OCI-LY3 (cell line): ENCODE data around the gene MTA1.
A peak's percentile ranks its signal among the peaks of the same experiment; 100 is the strongest.

Source experiments
- H2AFZ ChIP-seq: fragments of 200-600, 300-600 bp; shearing (Covaris generic); 2 replicates; pipeline ENCODE4 v1.6.0; 2014; ENCODE audit warnings: antibody characterized with exemption, low read depth, low read length
- H3K27ac ChIP-seq: fragments of 200-600, 300-600 bp; sonication (generic); 2 replicates; pipeline ENCODE4 v1.5.1; 2014; ENCODE audit warnings: mild to moderate bottlenecking, low read length, moderate library complexity, mixed read lengths
- H3K27me3 ChIP-seq: fragments of 200-600, 300-600 bp; sonication (generic); 2 replicates; pipeline ENCODE4 v1.6.1; 2014; ENCODE audit warnings: low read depth, low read length, mixed read lengths
- H3K36me3 ChIP-seq: fragments of 200-600, 300-600 bp; sonication (generic); replicated peaks from 2 replicates; pipeline ENCODE3; 2014; ENCODE audit warnings: low read depth, low read length, mixed read lengths
- H3K4me1 ChIP-seq: fragments of 300-600, 200-600 bp; sonication (generic); 2 replicates; pipeline ENCODE4 v1.6.1; 2014; ENCODE audit warnings: low read length, mixed read lengths
- H3K4me2 ChIP-seq: fragments of 200-600, 300-600 bp; sonication (generic); 2 replicates; pipeline ENCODE4 v1.6.1; 2014; ENCODE audit warnings: low read length, mixed read lengths
- H3K4me3 ChIP-seq: fragments of 300-600, 200-600 bp; sonication (generic); 2 replicates; pipeline ENCODE4 v1.5.1; 2014; ENCODE audit warnings: antibody characterized with exemption, mild to moderate bottlenecking, low read length, moderate library complexity
- H3K79me2 ChIP-seq: fragments of 300-600, 200-600 bp; shearing (Covaris generic); 2 replicates; pipeline ENCODE4 v1.6.1; 2014; ENCODE audit warnings: mild to moderate bottlenecking, low read length, mixed read lengths
- H3K9ac ChIP-seq: fragments of 300-600, 200-600 bp; shearing (Covaris generic); 2 replicates; pipeline ENCODE4 v1.6.0; 2014; ENCODE audit warnings: mild to moderate bottlenecking, low read length, moderate library complexity
- H3K9me3 ChIP-seq: fragments of 200-600, 300-600 bp; shearing (Covaris generic); 2 replicates; pipeline ENCODE4 v1.6.1; 2014; ENCODE audit warnings: low read length, mixed read lengths; ENCODE audit not compliant: insufficient read depth
- H4K20me1 ChIP-seq: fragments of 200-600, 300-600 bp; sonication (generic); 2 replicates; pipeline ENCODE4 v1.6.1; 2016; ENCODE audit warnings: low read length, mixed read lengths; ENCODE audit not compliant: insufficient read depth
- EZH2phosphoT487 ChIP-seq: fragments of 200-600 bp; shearing (Covaris generic); IDR thresholded peaks from 2 replicates; pipeline ENCODE4 v1.6.1; 2018; ENCODE audit warnings: antibody characterized with exemption, mixed run types, low read depth
- TF ChIP-seq, protein P1 (sequence below): fragments of 200-600, 300-600 bp; sonication (generic); IDR thresholded peaks from 2 replicates; pipeline ENCODE4 v1.5.1; 2014; ENCODE audit warnings: antibody characterized with exemption, low read length, low read depth

Gene MTA1

DNA sequence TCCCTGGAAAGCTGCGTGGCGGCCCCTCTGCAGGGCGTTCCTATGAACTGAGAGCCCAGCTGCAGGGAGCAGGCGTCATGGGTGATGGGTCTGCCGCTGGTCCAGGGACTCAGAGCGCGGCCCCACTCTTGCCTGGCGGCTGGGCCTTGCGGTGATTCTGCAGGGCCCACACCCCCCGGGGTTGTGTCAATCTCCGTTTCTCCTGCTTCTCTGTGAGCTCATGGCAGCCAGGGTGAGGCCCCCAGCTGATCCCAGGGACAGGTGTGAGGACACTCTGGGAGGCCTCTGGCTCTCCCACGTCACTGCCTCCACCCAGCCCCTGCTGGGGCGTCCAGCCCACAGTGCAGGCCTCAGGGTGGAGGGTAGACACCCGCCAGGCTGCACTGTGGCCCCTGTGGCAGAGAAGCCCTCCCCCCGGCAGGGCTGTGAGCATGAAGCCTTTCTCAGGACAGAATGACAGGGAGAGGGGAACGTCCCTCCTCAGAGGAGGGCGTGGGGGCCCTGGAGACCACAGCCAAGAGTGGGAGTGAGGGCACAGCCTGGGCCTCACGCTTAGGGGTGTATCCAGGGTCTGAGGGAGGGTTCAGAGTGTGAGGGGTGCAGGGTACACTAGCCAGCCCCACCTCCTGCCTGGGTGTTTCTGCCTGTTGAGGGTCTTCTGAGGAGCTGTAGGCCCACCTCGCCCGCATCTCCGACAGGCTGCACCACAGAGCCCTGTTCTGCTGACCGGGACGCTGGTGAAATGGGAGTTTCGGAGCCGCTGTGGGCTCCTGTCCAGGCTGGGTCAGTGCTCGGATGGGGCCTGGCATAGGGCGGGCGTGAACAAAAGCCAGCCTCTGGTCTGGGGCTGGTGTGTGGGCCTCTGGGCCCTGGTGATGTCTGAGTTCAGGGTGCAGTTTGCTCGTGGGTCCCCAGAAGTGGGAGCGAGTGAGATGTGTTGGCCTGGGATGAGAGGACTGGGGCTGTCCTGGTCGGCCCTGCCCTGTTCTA lies 28.3 kb downstream of the MTA1 start:
- no peak overlapping the region for H3K9ac ChIP-seq
- no peak overlapping the region for H3K4me2 ChIP-seq
- 0 out of 2 replicates have a peak, but pooled peaks cover 15% of the 10 kb centered on the region for H4K20me1 ChIP-seq
- no peak overlapping the region for H3K4me3 ChIP-seq
- H3K36me3 ChIP-seq: peaks cover 23% of the 10 kb centered on the region
- no peak overlapping the region for H3K27ac ChIP-seq
- TF ChIP-seq, protein P1, sequence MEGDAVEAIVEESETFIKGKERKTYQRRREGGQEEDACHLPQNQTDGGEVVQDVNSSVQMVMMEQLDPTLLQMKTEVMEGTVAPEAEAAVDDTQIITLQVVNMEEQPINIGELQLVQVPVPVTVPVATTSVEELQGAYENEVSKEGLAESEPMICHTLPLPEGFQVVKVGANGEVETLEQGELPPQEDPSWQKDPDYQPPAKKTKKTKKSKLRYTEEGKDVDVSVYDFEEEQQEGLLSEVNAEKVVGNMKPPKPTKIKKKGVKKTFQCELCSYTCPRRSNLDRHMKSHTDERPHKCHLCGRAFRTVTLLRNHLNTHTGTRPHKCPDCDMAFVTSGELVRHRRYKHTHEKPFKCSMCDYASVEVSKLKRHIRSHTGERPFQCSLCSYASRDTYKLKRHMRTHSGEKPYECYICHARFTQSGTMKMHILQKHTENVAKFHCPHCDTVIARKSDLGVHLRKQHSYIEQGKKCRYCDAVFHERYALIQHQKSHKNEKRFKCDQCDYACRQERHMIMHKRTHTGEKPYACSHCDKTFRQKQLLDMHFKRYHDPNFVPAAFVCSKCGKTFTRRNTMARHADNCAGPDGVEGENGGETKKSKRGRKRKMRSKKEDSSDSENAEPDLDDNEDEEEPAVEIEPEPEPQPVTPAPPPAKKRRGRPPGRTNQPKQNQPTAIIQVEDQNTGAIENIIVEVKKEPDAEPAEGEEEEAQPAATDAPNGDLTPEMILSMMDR: no peak
- TF ChIP-seq EZH2phosphoT487: no peak
- no peaks in the 10 kb centered on the region for H3K4me1 ChIP-seq
- peaks cover 19% of the 10 kb centered on the region; the same call in 1 of the 2 replicates for H3K79me2 ChIP-seq
- H2AFZ ChIP-seq: no peak overlapping the region
- H3K27me3 ChIP-seq: no peaks in the 10 kb centered on the region
- H3K9me3 ChIP-seq: no peaks in the 10 kb centered on the region

DNA sequence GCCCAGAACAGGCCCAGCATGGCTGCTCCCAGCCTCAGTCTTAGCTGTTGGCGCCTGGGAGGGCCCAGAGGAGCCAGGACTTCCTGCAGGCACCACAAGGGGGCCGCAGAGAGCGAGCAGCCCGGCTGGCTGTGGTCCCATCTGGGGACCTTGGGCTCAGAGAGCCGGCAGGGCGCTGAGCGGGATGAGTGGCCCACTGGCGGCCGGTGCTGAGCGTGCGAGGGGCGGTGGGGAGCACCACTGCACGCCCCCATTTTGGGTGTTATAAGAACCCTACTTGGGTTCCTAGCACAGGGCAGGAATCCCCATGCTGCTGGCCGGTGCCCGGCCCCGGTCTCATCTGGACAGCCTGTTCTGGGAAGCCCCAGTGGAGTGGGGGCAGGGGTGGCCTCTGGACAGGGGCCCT lies 29.1 kb downstream of the MTA1 start:
- Histone ChIP-seq H3K27me3 (no peaks in the 10 kb centered on the region), H3K4me3 (no peak overlapping the region), H3K4me1 (no peaks in the 10 kb centered on the region), H3K4me2 (no peak overlapping the region), H3K36me3 (peaks cover 23% of the 10 kb centered on the region), H3K27ac (no peak overlapping the region), H4K20me1 (0 out of 2 replicates have a peak, but pooled peaks cover 15% of the 10 kb centered on the region), H3K9me3 (no peaks in the 10 kb centered on the region), H3K9ac (no peak overlapping the region), H3K79me2 (peaks cover 19% of the 10 kb centered on the region; the same call in 1 of the 2 replicates), H2AFZ (no peak overlapping the region)
- TF ChIP-seq, protein P1: peak; percentile 53
- no peak for TF ChIP-seq EZH2phosphoT487

- peaks cover 23% of the 10 kb centered on the region for H3K36me3 ChIP-seq
- H3K9ac ChIP-seq: no peak overlapping the region
- no peak overlapping the region for H3K27ac ChIP-seq
- H3K27me3 ChIP-seq: no peaks in the 10 kb centered on the region
- H3K4me2 ChIP-seq: no peak overlapping the region
- peaks cover 19% of the 10 kb centered on the region; the same call in 1 of the 2 replicates for H3K79me2 ChIP-seq
- H4K20me1 ChIP-seq: 0 out of 2 replicates have a peak, but pooled peaks cover 15% of the 10 kb centered on the region
- TF ChIP-seq EZH2phosphoT487: no peak
- TF ChIP-seq, protein P1: no peak
- H3K4me3 ChIP-seq: no peak overlapping the region
- H3K4me1 ChIP-seq: no peaks in the 10 kb centered on the region
- H2AFZ ChIP-seq: no peak overlapping the region
- no peaks in the 10 kb centered on the region for H3K9me3 ChIP-seq
These were observed 29.9 kb downstream of the MTA1 start for GRCh38 chr14:105449276-105450122.
